ENCODE data around the gene CLCNKB. TPM values are rescaled to one million over a fixed set of nuclear protein-coding genes. Genes with fewer than 3 reads are reported as not detected.
A peak's percentile ranks its signal among the peaks of the same experiment; 100 is the strongest.
"Not testable (repeated sequence)": the region's sequence is repeated elsewhere in the genome, so short reads cannot be mapped to it uniquely, and the experiment has no call there.

CLCNKB gene
- total RNA-seq, 2 donors from 2014 or later = 0.13 TPM; not detected in 1

GRCh38 chr1:16019644-16020277, 23.8 kb upstream of the CLCNKB start:
- no peak overlapping the region for H3K4me3 Mint-ChIP-seq
- no peaks in the 10 kb centered on the region for H3K4me1 Mint-ChIP-seq
- H3K9me3 Mint-ChIP-seq = no peaks in the 10 kb centered on the region
- peaks cover 9% of the 10 kb centered on the region for H3K27me3 Mint-ChIP-seq
- peak overlapping the region; percentile 67 for H3K27ac Mint-ChIP-seq
- no peaks in the 10 kb centered on the region for H3K36me3 Mint-ChIP-seq (ENCODE audit: low read depth)
- no peak for ATAC-seq (replicated peaks)

- H3K27ac Mint-ChIP-seq = no peak overlapping the region
- no peaks in the 10 kb centered on the region for H3K4me1 Mint-ChIP-seq
Observed at GRCh38 chr1:16020325-16020724, 23.3 kb upstream of the CLCNKB start.

GRCh38 chr1:16020878-16021277, 22.7 kb upstream of the CLCNKB start:
- not testable (repeated sequence) for H3K4me1 Mint-ChIP-seq; H3K4me3 Mint-ChIP-seq; H3K27me3 Mint-ChIP-seq; H3K9me3 Mint-ChIP-seq; H3K27ac Mint-ChIP-seq; H3K36me3 Mint-ChIP-seq (ENCODE audit: low read depth)
- peak; percentile 19 for ATAC-seq (replicated peaks)

More at GRCh38 chr1:16020325-16020724, 23.3 kb upstream of the CLCNKB start:
- H3K36me3 Mint-ChIP-seq (ENCODE audit: low read depth) = no peaks in the 10 kb centered on the region
- no peak for ATAC-seq (replicated peaks)
- peaks cover 4% of the 10 kb centered on the region for H3K27me3 Mint-ChIP-seq
- no peaks in the 10 kb centered on the region for H3K9me3 Mint-ChIP-seq
- H3K4me3 Mint-ChIP-seq = no peak overlapping the region

GRCh38 chr1:16021681-16022080, 21.9 kb upstream of the CLCNKB start, which contains the start of gene CLCNKA:
CLCNKA (plus strand) TSS chr1:16022036; CDS start chr1:16022620, 584 bp downstream.
- no peaks in the 10 kb centered on the region for H3K4me1 Mint-ChIP-seq

GRCh38 chr1:16022393-16022792, 21.2 kb upstream of the CLCNKB start:
- Mint-ChIP-seq H3K36me3 (ENCODE audit: low read depth) (no peaks in the 10 kb centered on the region), H3K4me3 (no peak overlapping the region), H3K27ac (no peak overlapping the region), H3K4me1 (no peaks in the 10 kb centered on the region), H3K9me3 (no peaks in the 10 kb centered on the region), H3K27me3 (peaks cover 3% of the 10 kb centered on the region)
- ATAC-seq (replicated peaks) = no peak

More at GRCh38 chr1:16021681-16022080, 21.9 kb upstream of the CLCNKB start, which contains the start of gene CLCNKA:
- Mint-ChIP-seq H3K27ac (no peak within 1 kb of the TSS), H3K9me3 (no peaks in the 10 kb centered on the region), H3K36me3 (ENCODE audit: low read depth) (no peaks in the 10 kb centered on the region), H3K27me3 (peaks cover 3% of the 10 kb centered on the region), H3K4me3 (no peak within 1 kb of the TSS)
- no peak for ATAC-seq (replicated peaks)

- peaks cover 4% of the 10 kb centered on the region for H3K27me3 Mint-ChIP-seq
- H3K9me3 Mint-ChIP-seq = no peaks in the 10 kb centered on the region
- ATAC-seq (replicated peaks) = no peak
- H3K4me3 Mint-ChIP-seq = no peak overlapping the region
- H3K27ac Mint-ChIP-seq = no peak overlapping the region
- H3K36me3 Mint-ChIP-seq (ENCODE audit: low read depth) = no peaks in the 10 kb centered on the region
- no peaks in the 10 kb centered on the region for H3K4me1 Mint-ChIP-seq
Observed at GRCh38 chr1:16023050-16023653, 20.4 kb upstream of the CLCNKB start.

- not testable (repeated sequence) for H3K36me3 Mint-ChIP-seq (ENCODE audit: low read depth); ATAC-seq (replicated peaks); H3K9me3 Mint-ChIP-seq; H3K4me1 Mint-ChIP-seq; H3K4me3 Mint-ChIP-seq; H3K27ac Mint-ChIP-seq
- peaks cover 14% of the 10 kb centered on the region for H3K27me3 Mint-ChIP-seq
Observed at GRCh38 chr1:16026302-16026701, 17.3 kb upstream of the CLCNKB start.

GRCh38 chr1:16026723-16027484, 16.7 kb upstream of the CLCNKB start:
- no peaks in the 10 kb centered on the region for H3K36me3 Mint-ChIP-seq (ENCODE audit: low read depth)
- no peak overlapping the region for H3K4me3 Mint-ChIP-seq
- H3K4me1 Mint-ChIP-seq = no peaks in the 10 kb centered on the region
- peaks cover 14% of the 10 kb centered on the region for H3K27me3 Mint-ChIP-seq
- no peaks in the 10 kb centered on the region for H3K9me3 Mint-ChIP-seq
- ATAC-seq (replicated peaks) = peak; percentile 67
- no peak overlapping the region for H3K27ac Mint-ChIP-seq

GRCh38 chr1:16028237-16029002, 15.2 kb upstream of the CLCNKB start:
- Mint-ChIP-seq H3K4me3 (no peak overlapping the region), H3K4me1 (no peaks in the 10 kb centered on the region), H3K27me3 (peaks cover 11% of the 10 kb centered on the region), H3K36me3 (ENCODE audit: low read depth) (no peaks in the 10 kb centered on the region), H3K9me3 (no peaks in the 10 kb centered on the region), H3K27ac (no peak overlapping the region)
- ATAC-seq (replicated peaks) = no peak

- H3K4me3 Mint-ChIP-seq; ATAC-seq (replicated peaks); H3K27ac Mint-ChIP-seq; H3K4me1 Mint-ChIP-seq; H3K36me3 Mint-ChIP-seq (ENCODE audit: low read depth); H3K9me3 Mint-ChIP-seq: not testable (repeated sequence)
- H3K27me3 Mint-ChIP-seq = peaks cover 11% of the 10 kb centered on the region
Observed at GRCh38 chr1:16029003-16029268, 14.6 kb upstream of the CLCNKB start.

GRCh38 chr1:16029288-16029687, 14.3 kb upstream of the CLCNKB start:
- Mint-ChIP-seq H3K36me3 (ENCODE audit: low read depth) (no peaks in the 10 kb centered on the region), H3K9me3 (no peaks in the 10 kb centered on the region), H3K27me3 (peaks cover 11% of the 10 kb centered on the region), H3K4me1 (no peaks in the 10 kb centered on the region), H3K27ac (no peak overlapping the region), H3K4me3 (no peak overlapping the region)
- no peak for ATAC-seq (replicated peaks)

- no peak for ATAC-seq (replicated peaks)
- H3K27ac Mint-ChIP-seq = no peak overlapping the region
- no peak overlapping the region for H3K4me3 Mint-ChIP-seq
- no peaks in the 10 kb centered on the region for H3K36me3 Mint-ChIP-seq (ENCODE audit: low read depth)
- H3K4me1 Mint-ChIP-seq = no peaks in the 10 kb centered on the region
- no peaks in the 10 kb centered on the region for H3K9me3 Mint-ChIP-seq
- H3K27me3 Mint-ChIP-seq = peaks cover 11% of the 10 kb centered on the region
Observed at GRCh38 chr1:16031551-16031950, 12.0 kb upstream of the CLCNKB start.

GRCh38 chr1:16032388-16033102, 11.0 kb upstream of the CLCNKB start:
- H3K4me1 Mint-ChIP-seq = no peaks in the 10 kb centered on the region
- no peak overlapping the region for H3K27ac Mint-ChIP-seq
- ATAC-seq (replicated peaks) = peak; percentile 82
- peaks cover 11% of the 10 kb centered on the region for H3K27me3 Mint-ChIP-seq
- H3K36me3 Mint-ChIP-seq (ENCODE audit: low read depth) = no peaks in the 10 kb centered on the region
- H3K4me3 Mint-ChIP-seq = no peak overlapping the region
- no peaks in the 10 kb centered on the region for H3K9me3 Mint-ChIP-seq

- H3K9me3 Mint-ChIP-seq; H3K4me1 Mint-ChIP-seq; H3K27ac Mint-ChIP-seq; ATAC-seq (replicated peaks); H3K4me3 Mint-ChIP-seq; H3K36me3 Mint-ChIP-seq (ENCODE audit: low read depth); H3K27me3 Mint-ChIP-seq: not testable (repeated sequence)
Observed at GRCh38 chr1:16033103-16033632, 10.4 kb upstream of the CLCNKB start.

Data from activated T-helper 17 cell treated with anti-CD3 and anti-CD28 coated beads, Interleukin-2, amount 50 U/mL, for 72 hours (primary cell).